WTC11 (cell line): ENCODE data around the gene TMIE. TPM values are rescaled to one million over a fixed set of nuclear protein-coding genes. Genes with fewer than 3 reads are reported as not detected.

Experiments used
- ATAC-seq: fragments of 200-7000 bp; cut with Tn5 transposase; 2 replicates; pipeline ENCODE4 v1.10.0; 2021; ENCODE audit warnings: mild to moderate bottlenecking, moderate library complexity
- CTCF ChIA-PET: fragments of 300-600 bp; sonication (Branson Sonifier 250); formaldehyde crosslinking; loops from one replicate; lab custom pipeline; 2021; ENCODE audit warnings: antibody characterized with exemption; lab: Charles Lee
- POLR2A ChIA-PET: fragments of 350-600 bp; sonication (Branson Sonifier 250); formaldehyde crosslinking; loops from one replicate; lab custom pipeline; 2021; ENCODE audit warnings: antibody characterized with exemption; lab: Charles Lee
- DNase-seq: peaks from one replicate; pipeline ENCODE4 v3.0.0; 2021; ENCODE audit warnings: low spot score
- H3K27ac Mint-ChIP-seq: 2 replicates; pipeline ENCODE4 v1.8.0; 2021; ENCODE audit warnings: mixed read lengths
- H3K27me3 Mint-ChIP-seq: 2 replicates; pipeline ENCODE4 v1.8.0; 2021; ENCODE audit warnings: low read depth, mild to moderate bottlenecking, moderate library complexity, mixed read lengths
- H3K36me3 Mint-ChIP-seq: 2 replicates; pipeline ENCODE4 v1.8.0; 2021; ENCODE audit warnings: mixed read lengths
- H3K4me1 Mint-ChIP-seq: 2 replicates; pipeline ENCODE4 v1.8.0; 2022; ENCODE audit warnings: mixed read lengths
- H3K4me3 Mint-ChIP-seq: 2 replicates; pipeline ENCODE4 v1.8.0; 2021; ENCODE audit warnings: mild to moderate bottlenecking, moderate library complexity, mixed read lengths
- H3K9me3 Mint-ChIP-seq: 2 replicates; pipeline ENCODE4 v1.8.0; 2021; ENCODE audit warnings: mixed read lengths
- CBFB ChIP-seq: sonication (generic); formaldehyde crosslinking; IDR thresholded peaks from 2 replicates; pipeline ENCODE4 v1.8.1; 2022; ENCODE audit warnings: mild to moderate bottlenecking, low read depth, missing genetic modification reagents
- MYBL2 ChIP-seq: sonication (generic); formaldehyde crosslinking; IDR thresholded peaks from 2 replicates; pipeline ENCODE4 v1.8.1; 2023; ENCODE audit warnings: mild to moderate bottlenecking, moderate library complexity, missing genetic modification reagents
- ZNF416 ChIP-seq: fragments of 250-450 bp; sonication (Bioruptor Pico); IDR thresholded peaks from 2 replicates; pipeline ENCODE4 v1.9.0; 2021; ENCODE audit warnings: mild to moderate bottlenecking, inconsistent platforms
- ZNF423 ChIP-seq: fragments of 250-450 bp; sonication (Bioruptor Pico); IDR thresholded peaks from 2 replicates; pipeline ENCODE4 v2.1.2; 2022; ENCODE audit warnings: mild to moderate bottlenecking, moderate library complexity
- total RNA-seq: library from RNA; stranded (reverse); gene quantifications from 3 replicates; pipeline ENCODE4 v1.2.3, GENCODE V29; 2021
- TF ChIP-seq, protein P1 (sequence below): sonication (generic); formaldehyde crosslinking; IDR thresholded peaks from 2 replicates; pipeline ENCODE4 v1.8.1; 2022; ENCODE audit warnings: missing genetic modification reagents, borderline replicate concordance
- TF ChIP-seq, protein P2 (sequence below): sonication (generic); formaldehyde crosslinking; IDR thresholded peaks from 2 replicates; pipeline ENCODE4 v1.8.0; 2022; ENCODE audit warnings: missing genetic modification reagents

TMIE gene
- total RNA-seq, 1 experiment from 2014 or later, result 0.57 TPM

DNA sequence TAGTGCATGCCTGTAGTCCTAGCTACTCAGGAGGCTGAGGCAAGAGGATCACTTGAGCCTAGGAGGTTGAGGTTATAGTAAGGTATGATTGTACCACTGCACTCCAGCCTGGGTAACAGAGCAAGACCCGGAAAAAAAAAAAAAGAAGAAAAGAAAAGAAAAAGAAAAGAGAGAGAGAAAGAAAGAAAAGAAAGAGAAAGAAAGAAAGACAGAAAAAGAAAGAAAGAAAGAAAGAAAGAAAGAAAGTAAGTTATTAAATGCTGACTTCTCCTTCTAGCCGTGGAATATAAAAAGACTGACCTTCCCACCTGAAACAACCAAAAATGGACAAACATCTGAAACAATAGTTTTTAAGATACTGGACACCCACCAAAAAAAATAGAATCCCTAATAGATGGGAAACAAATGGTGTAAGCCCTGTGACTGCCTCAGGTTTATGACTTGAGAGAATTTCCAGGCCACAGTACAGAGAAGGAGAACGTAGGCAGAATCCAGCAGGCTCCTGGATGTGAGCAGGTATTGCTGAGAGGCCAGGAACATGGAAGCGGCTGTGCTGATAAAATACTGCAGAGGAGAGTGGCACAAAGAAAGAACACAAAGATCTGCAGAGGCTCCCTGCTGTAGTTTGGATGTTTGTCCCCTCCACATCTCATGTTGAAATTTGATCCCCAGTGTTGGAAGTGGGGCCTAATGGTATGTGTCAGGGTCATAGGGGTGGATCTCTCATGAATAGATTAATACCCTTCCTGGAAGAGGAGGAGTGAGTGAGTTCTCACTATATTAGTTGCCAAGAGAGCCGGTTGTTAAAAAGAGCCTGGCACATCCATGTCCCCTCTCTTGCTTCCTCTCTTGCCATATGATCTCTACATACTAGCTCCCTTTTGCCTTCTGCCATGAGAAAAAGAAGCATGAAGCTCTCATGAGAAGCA is 58.3 kb downstream of the TMIE start:
- Mint-ChIP-seq H3K36me3 (peaks cover 11% of the 10 kb centered on the region), H3K4me3 (no peak overlapping the region), H3K27ac (no peak overlapping the region), H3K4me1 (peaks cover 15% of the 10 kb centered on the region), H3K27me3 (no peaks in the 10 kb centered on the region; the same call in 1 of the 2 replicates), H3K9me3 (peaks cover 21% of the 10 kb centered on the region)
- ChIA-PET CTCF (interaction anchor here (0.7 to 0.8 kb wide), 2 partner anchors 42 to 76 kb away, joined by 3 read pairs; partner anchors contain the start of gene PRSS50), POLR2A (no interaction called here)
- TF ChIP-seq ZNF416 (CRISPR knock-in tag) (no peak), ZNF423 (CRISPR knock-in tag) (no peak), CBFB (CRISPR knock-in tag) (no peak), MYBL2 (CRISPR knock-in tag) (no peak)
- TF ChIP-seq, protein P1, sequence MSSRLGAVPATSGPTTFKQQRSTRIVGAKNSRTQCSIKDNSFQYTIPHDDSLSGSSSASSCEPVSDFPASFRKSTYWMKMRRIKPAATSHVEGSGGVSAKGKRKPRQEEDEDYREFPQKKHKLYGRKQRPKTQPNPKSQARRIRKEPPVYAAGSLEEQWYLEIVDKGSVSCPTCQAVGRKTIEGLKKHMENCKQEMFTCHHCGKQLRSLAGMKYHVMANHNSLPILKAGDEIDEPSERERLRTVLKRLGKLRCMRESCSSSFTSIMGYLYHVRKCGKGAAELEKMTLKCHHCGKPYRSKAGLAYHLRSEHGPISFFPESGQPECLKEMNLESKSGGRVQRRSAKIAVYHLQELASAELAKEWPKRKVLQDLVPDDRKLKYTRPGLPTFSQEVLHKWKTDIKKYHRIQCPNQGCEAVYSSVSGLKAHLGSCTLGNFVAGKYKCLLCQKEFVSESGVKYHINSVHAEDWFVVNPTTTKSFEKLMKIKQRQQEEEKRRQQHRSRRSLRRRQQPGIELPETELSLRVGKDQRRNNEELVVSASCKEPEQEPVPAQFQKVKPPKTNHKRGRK (CRISPR knock-in tag), result peak; percentile 62; the same call in 1 of the 2 replicates
- TF ChIP-seq, protein P2, sequence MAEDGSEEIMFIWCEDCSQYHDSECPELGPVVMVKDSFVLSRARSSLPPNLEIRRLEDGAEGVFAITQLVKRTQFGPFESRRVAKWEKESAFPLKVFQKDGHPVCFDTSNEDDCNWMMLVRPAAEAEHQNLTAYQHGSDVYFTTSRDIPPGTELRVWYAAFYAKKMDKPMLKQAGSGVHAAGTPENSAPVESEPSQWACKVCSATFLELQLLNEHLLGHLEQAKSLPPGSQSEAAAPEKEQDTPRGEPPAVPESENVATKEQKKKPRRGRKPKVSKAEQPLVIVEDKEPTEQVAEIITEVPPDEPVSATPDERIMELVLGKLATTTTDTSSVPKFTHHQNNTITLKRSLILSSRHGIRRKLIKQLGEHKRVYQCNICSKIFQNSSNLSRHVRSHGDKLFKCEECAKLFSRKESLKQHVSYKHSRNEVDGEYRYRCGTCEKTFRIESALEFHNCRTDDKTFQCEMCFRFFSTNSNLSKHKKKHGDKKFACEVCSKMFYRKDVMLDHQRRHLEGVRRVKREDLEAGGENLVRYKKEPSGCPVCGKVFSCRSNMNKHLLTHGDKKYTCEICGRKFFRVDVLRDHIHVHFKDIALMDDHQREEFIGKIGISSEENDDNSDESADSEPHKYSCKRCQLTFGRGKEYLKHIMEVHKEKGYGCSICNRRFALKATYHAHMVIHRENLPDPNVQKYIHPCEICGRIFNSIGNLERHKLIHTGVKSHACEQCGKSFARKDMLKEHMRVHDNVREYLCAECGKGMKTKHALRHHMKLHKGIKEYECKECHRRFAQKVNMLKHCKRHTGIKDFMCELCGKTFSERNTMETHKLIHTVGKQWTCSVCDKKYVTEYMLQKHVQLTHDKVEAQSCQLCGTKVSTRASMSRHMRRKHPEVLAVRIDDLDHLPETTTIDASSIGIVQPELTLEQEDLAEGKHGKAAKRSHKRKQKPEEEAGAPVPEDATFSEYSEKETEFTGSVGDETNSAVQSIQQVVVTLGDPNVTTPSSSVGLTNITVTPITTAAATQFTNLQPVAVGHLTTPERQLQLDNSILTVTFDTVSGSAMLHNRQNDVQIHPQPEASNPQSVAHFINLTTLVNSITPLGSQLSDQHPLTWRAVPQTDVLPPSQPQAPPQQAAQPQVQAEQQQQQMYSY (CRISPR knock-in tag), result no peak
- ATAC-seq, result peak; percentile 68
- DNase-seq, result no peak

Other genes starting within 250 kb of the TMIE start
- gene LTF, start 236.5 kb upstream of the TMIE start, total RNA-seq, result 0.14 to 0.30 TPM (median 0.22 TPM) in 3 replicates
- gene RTP3, start 203.4 kb upstream of the TMIE start, total RNA-seq, result not detected in 3 replicates
- gene LRRC2, start 135.1 kb upstream of the TMIE start, total RNA-seq, result 4.0 to 4.9 TPM (median 4.9 TPM) in 3 replicates
- gene FAM240A, start 88.9 kb upstream of the TMIE start, total RNA-seq, result 0.09 to 0.14 TPM (median 0.13 TPM) in 3 replicates
- gene ALS2CL, start 7.7 kb upstream of the TMIE start, total RNA-seq, result 10.2 to 12.6 TPM (median 11.5 TPM) in 3 replicates
- gene PRSS50, start 16.5 kb downstream of the TMIE start, total RNA-seq, result 0.70 to 1.4 TPM (median 1.2 TPM) in 3 replicates
- gene MYL3, start 162.1 kb downstream of the TMIE start, total RNA-seq, result 0.31 TPM in 1 of 3 replicates, not detected in the others
- gene PTH1R, start 176.3 kb downstream of the TMIE start, total RNA-seq, result 4.0 to 12.0 TPM (median 5.6 TPM) in 3 replicates